ENCODE results near the gene TTC33. TPM values are rescaled to one million over a fixed set of nuclear protein-coding genes. Genes with fewer than 3 reads are reported as not detected.

The TTC33 gene
- total RNA-seq, 1 donor from 2014 or later: 20.1 TPM

DNA sequence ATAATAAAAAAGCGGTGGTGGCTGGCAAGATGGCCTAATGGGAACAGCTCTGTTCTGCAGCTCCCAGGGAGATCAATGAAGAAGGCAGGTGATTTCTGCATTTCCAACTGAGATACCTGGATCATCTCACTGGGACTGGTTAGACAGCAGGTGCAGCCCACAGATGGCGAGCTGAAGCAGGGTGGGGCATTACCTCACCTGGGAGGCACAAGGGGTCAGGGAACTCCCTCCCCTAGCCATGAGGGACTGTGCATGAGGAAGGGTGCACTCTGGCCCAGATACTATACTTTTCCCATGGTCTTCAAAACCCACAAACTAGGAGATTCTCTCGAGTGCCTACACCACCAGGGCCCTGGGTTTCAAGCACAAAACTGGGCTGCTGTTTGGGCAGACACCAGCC lies 121.6 kb downstream of the TTC33 start:
- H3K4me1 Mint-ChIP-seq: no peaks in the 10 kb centered on the region
- no peak overlapping the region for H3K27ac Mint-ChIP-seq
- TF ChIP-seq, protein P1, sequence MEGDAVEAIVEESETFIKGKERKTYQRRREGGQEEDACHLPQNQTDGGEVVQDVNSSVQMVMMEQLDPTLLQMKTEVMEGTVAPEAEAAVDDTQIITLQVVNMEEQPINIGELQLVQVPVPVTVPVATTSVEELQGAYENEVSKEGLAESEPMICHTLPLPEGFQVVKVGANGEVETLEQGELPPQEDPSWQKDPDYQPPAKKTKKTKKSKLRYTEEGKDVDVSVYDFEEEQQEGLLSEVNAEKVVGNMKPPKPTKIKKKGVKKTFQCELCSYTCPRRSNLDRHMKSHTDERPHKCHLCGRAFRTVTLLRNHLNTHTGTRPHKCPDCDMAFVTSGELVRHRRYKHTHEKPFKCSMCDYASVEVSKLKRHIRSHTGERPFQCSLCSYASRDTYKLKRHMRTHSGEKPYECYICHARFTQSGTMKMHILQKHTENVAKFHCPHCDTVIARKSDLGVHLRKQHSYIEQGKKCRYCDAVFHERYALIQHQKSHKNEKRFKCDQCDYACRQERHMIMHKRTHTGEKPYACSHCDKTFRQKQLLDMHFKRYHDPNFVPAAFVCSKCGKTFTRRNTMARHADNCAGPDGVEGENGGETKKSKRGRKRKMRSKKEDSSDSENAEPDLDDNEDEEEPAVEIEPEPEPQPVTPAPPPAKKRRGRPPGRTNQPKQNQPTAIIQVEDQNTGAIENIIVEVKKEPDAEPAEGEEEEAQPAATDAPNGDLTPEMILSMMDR (IDR thresholded peaks at IDR 0.05; ENCODE audit: unreplicated experiment): no peak
- H3K9me3 Mint-ChIP-seq: peaks cover 39% of the 10 kb centered on the region
- H3K36me3 Mint-ChIP-seq: peaks cover 12% of the 10 kb centered on the region
- H3K27me3 Mint-ChIP-seq (ENCODE audit: low read depth): no peaks in the 10 kb centered on the region
- no peak for DNase-seq (ENCODE audit: low spot score in 2 of 2, unreplicated experiment in 2 of 2)
- H3K4me3 Mint-ChIP-seq: no peak overlapping the region

DNA sequence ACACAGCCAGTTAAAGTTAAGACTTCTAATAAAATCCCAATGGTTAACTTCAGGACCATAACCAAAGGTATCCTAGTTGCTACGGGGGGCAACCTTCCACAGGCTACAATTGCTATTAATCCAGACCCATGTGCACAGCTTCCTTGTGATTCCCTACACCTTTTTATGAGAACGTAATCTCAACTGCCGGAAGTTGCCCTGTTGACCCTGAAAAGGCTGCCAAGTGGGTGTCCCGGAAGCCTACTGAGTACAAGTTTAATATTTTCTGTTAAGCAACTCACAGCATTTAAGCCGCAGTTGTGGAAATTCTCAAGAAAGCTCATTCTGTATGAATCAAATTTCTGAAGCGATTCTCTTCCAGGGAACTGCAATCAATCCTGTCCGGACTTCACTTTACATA lies 124.5 kb downstream of the TTC33 start:
- TF ChIP-seq, protein P1 (IDR thresholded peaks at IDR 0.05; ENCODE audit: unreplicated experiment): no peak
- H3K4me3 Mint-ChIP-seq: no peak overlapping the region
- no peak for DNase-seq (ENCODE audit: low spot score in 2 of 2, unreplicated experiment in 2 of 2)
- no peaks in the 10 kb centered on the region for H3K27me3 Mint-ChIP-seq (ENCODE audit: low read depth)
- H3K4me1 Mint-ChIP-seq: no peaks in the 10 kb centered on the region
- peaks cover 2% of the 10 kb centered on the region for H3K36me3 Mint-ChIP-seq
- peaks cover 14% of the 10 kb centered on the region for H3K9me3 Mint-ChIP-seq
- H3K27ac Mint-ChIP-seq: no peak overlapping the region

DNA sequence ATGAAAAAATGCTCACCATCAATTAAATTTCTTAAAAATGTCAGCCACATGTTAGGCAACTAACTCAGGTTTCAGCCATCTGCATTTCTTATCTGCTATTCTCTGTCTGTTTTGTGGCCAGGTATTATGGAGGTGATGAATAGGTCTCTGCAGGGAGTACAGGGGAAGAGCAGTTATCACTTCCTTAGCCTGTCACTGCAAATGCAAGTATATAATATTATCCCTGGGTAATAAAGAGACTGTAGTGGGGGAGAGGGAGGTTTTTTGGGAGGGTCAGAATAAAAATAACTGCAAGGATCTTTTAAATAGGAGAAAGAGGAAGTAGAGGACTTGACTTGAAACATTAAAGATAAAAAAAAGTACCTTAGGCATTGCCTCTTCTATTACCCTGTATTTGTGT lies 125.6 kb downstream of the TTC33 start:
- TF ChIP-seq, protein P1 (IDR thresholded peaks at IDR 0.05; ENCODE audit: unreplicated experiment): no peak
- peaks cover under 1% of the 10 kb centered on the region for H3K36me3 Mint-ChIP-seq
- no peaks in the 10 kb centered on the region for H3K27me3 Mint-ChIP-seq (ENCODE audit: low read depth)
- H3K9me3 Mint-ChIP-seq: peaks cover 7% of the 10 kb centered on the region
- H3K4me1 Mint-ChIP-seq: no peaks in the 10 kb centered on the region
- H3K4me3 Mint-ChIP-seq: no peak overlapping the region
- DNase-seq (ENCODE audit: low spot score in 2 of 2, unreplicated experiment in 2 of 2): no peak
- no peak overlapping the region for H3K27ac Mint-ChIP-seq

DNA sequence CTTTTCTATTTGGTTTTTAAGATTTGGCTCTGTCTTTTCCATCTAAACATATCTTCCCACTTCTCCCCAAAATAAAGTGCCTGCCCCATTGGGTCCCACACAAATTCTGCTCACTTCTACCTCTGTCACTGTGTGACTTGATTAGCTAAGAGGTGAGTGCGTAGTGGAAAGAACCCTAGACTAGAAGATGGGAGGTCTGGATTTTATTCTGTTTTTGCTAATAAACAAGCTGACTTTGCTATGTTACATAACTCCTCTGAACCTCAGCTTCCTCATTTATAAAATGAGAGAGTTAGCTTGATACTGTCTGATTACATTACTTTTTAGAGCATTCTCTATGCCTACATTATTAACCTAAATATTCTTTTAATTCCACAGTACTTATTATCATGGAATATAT lies 127.4 kb downstream of the TTC33 start:
- TF ChIP-seq, protein P1 (IDR thresholded peaks at IDR 0.05; ENCODE audit: unreplicated experiment): no peak

DNA sequence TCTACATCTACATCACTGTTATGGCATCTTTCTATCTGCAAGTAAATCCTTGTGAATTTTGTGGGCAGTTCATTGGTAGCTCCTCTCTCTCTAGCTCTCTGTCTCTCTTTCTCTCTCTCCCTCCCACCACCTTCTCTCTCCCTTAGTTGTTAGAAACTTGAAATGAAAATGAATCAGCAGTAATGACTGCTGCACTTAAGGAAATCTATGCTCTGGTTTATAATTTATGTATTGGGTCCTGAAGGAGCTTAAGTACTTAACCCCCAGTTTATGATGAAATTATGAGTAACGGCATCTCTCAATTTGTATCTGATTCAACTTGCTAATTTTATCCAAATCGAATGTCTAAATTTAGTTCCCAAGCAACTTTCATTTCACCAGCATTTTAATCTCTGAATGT lies 128.1 kb downstream of the TTC33 start:
- H3K27ac Mint-ChIP-seq: no peak overlapping the region
- no peak for DNase-seq (ENCODE audit: low spot score in 2 of 2, unreplicated experiment in 2 of 2)
- H3K4me3 Mint-ChIP-seq: no peak overlapping the region
- H3K36me3 Mint-ChIP-seq: no peaks in the 10 kb centered on the region
- peaks cover under 1% of the 10 kb centered on the region for H3K4me1 Mint-ChIP-seq
- peaks cover 8% of the 10 kb centered on the region for H3K9me3 Mint-ChIP-seq
- TF ChIP-seq, protein P1 (IDR thresholded peaks at IDR 0.05; ENCODE audit: unreplicated experiment): no peak
- no peaks in the 10 kb centered on the region for H3K27me3 Mint-ChIP-seq (ENCODE audit: low read depth)

More for the DNA sequence above, 127.4 kb downstream of the TTC33 start:
- Mint-ChIP-seq H3K4me3 (no peak overlapping the region), H3K27me3 (ENCODE audit: low read depth) (no peaks in the 10 kb centered on the region), H3K9me3 (peaks cover 10% of the 10 kb centered on the region), H3K4me1 (no peaks in the 10 kb centered on the region), H3K27ac (no peak overlapping the region), H3K36me3 (no peaks in the 10 kb centered on the region)
- no peak for DNase-seq (ENCODE audit: low spot score in 2 of 2, unreplicated experiment in 2 of 2)

DNA sequence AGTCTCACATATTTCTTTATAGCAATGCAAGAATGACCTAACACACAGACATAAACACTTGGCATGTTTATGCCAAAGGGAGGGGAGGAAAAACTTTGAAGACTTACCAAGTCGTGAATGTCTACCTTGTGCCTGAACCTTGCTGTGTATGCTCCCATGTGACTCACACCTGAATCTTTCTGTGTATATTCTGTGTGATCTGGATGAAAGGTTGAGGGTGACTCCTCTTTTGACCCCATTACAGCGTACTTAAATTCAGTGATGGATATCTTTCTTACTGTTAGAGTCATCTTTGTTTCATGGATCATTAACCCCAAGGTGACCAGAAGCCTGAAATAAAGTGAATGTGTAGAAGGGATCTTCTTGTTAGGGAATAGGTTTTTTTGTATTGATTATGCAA lies 129.0 kb downstream of the TTC33 start:
- Mint-ChIP-seq H3K4me1 (peaks cover 10% of the 10 kb centered on the region), H3K9me3 (peaks cover 8% of the 10 kb centered on the region), H3K4me3 (no peak overlapping the region), H3K27ac (no peak overlapping the region), H3K27me3 (ENCODE audit: low read depth) (no peaks in the 10 kb centered on the region), H3K36me3 (no peaks in the 10 kb centered on the region)
- DNase-seq (ENCODE audit: low spot score in 2 of 2, unreplicated experiment in 2 of 2): no peak
- TF ChIP-seq, protein P1 (IDR thresholded peaks at IDR 0.05; ENCODE audit: unreplicated experiment): no peak
